ENCODE results near the gene RPE. TPM values are rescaled to one million over a fixed set of nuclear protein-coding genes. Genes with fewer than 3 reads are reported as not detected.

RPE gene
- total RNA-seq, 1 donor from 2014 or later: 38.1 TPM

DNA sequence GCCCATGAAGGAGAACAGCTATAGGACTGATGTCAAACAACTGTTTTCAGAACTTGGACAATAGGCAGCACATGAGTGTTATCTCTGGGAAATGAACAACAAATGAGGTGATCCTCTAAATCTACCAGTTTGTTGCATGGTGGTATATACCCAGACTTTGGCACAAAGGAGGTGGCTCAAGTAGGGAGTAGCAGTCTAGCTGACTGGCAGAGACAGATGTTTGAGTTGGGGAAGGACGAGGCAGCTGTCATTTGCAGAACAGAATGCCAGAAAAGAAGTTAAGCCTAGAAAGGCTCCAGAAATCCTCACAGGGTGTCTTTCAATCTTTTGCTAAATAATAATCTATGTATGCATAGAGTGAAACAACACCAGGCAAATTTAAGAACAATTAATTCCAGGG lies 47.4 kb downstream of the RPE start:
- no peak for DNase-seq
- Mint-ChIP-seq H3K27me3 (ENCODE audit: unreplicated experiment) (no peaks in the 10 kb centered on the region), H3K27ac (ENCODE audit: unreplicated experiment) (no peak overlapping the region), H3K4me1 (ENCODE audit: low read depth, unreplicated experiment) (peaks cover 7% of the 10 kb centered on the region), H3K4me3 (ENCODE audit: unreplicated experiment) (no peak overlapping the region), H3K36me3 (ENCODE audit: unreplicated experiment) (peaks cover 17% of the 10 kb centered on the region), H3K9me3 (ENCODE audit: unreplicated experiment) (peaks cover 6% of the 10 kb centered on the region)
- TF ChIP-seq, protein P1, sequence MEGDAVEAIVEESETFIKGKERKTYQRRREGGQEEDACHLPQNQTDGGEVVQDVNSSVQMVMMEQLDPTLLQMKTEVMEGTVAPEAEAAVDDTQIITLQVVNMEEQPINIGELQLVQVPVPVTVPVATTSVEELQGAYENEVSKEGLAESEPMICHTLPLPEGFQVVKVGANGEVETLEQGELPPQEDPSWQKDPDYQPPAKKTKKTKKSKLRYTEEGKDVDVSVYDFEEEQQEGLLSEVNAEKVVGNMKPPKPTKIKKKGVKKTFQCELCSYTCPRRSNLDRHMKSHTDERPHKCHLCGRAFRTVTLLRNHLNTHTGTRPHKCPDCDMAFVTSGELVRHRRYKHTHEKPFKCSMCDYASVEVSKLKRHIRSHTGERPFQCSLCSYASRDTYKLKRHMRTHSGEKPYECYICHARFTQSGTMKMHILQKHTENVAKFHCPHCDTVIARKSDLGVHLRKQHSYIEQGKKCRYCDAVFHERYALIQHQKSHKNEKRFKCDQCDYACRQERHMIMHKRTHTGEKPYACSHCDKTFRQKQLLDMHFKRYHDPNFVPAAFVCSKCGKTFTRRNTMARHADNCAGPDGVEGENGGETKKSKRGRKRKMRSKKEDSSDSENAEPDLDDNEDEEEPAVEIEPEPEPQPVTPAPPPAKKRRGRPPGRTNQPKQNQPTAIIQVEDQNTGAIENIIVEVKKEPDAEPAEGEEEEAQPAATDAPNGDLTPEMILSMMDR (IDR thresholded peaks at IDR 0.05; ENCODE audit: partially characterized antibody, unreplicated experiment): no peak

DNA sequence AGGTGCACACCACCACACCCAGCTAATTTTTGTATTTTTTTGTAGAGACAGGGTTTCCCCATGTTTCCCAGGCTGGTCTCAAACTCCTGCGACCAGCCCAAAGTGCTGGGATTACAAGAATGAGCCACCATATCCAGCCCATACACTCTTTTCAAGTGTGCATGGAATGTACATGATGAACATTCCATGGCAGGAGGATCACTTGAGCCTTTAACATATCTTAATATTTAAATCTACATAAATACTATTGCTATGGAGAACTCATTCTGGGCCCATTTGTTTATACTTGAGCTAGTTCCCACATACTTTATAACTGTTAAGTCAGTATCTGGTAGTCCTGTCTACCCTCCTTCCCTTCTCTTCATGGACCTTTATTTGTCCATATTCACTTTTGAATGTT lies 48.4 kb downstream of the RPE start:
- H3K4me1 Mint-ChIP-seq (ENCODE audit: low read depth, unreplicated experiment): peaks cover 7% of the 10 kb centered on the region
- no peak overlapping the region for H3K4me3 Mint-ChIP-seq (ENCODE audit: unreplicated experiment)
- peaks cover 9% of the 10 kb centered on the region for H3K9me3 Mint-ChIP-seq (ENCODE audit: unreplicated experiment)
- peaks cover 26% of the 10 kb centered on the region for H3K36me3 Mint-ChIP-seq (ENCODE audit: unreplicated experiment)
- TF ChIP-seq, protein P1 (IDR thresholded peaks at IDR 0.05; ENCODE audit: partially characterized antibody, unreplicated experiment): no peak
- no peaks in the 10 kb centered on the region for H3K27me3 Mint-ChIP-seq (ENCODE audit: unreplicated experiment)
- no peak for DNase-seq
- no peak overlapping the region for H3K27ac Mint-ChIP-seq (ENCODE audit: unreplicated experiment)

- Mint-ChIP-seq H3K36me3 (ENCODE audit: unreplicated experiment) (peaks cover 19% of the 10 kb centered on the region), H3K27ac (ENCODE audit: unreplicated experiment) (no peak overlapping the region), H3K9me3 (ENCODE audit: unreplicated experiment) (peaks cover 10% of the 10 kb centered on the region), H3K4me3 (ENCODE audit: unreplicated experiment) (no peak overlapping the region), H3K27me3 (ENCODE audit: unreplicated experiment) (no peaks in the 10 kb centered on the region), H3K4me1 (ENCODE audit: low read depth, unreplicated experiment) (peaks cover 5% of the 10 kb centered on the region)
- no peak for DNase-seq
- TF ChIP-seq, protein P1 (IDR thresholded peaks at IDR 0.05; ENCODE audit: partially characterized antibody, unreplicated experiment): no peak
Measured at GRCh38 chr2:210054696-210055095, 52.3 kb downstream of the RPE start.

- Mint-ChIP-seq H3K9me3 (ENCODE audit: unreplicated experiment) (peaks cover 10% of the 10 kb centered on the region), H3K27me3 (ENCODE audit: unreplicated experiment) (no peaks in the 10 kb centered on the region), H3K27ac (ENCODE audit: unreplicated experiment) (no peak overlapping the region), H3K4me1 (ENCODE audit: low read depth, unreplicated experiment) (no peaks in the 10 kb centered on the region), H3K36me3 (ENCODE audit: unreplicated experiment) (peaks cover 19% of the 10 kb centered on the region), H3K4me3 (ENCODE audit: unreplicated experiment) (no peak overlapping the region)
- TF ChIP-seq, protein P1 (IDR thresholded peaks at IDR 0.05; ENCODE audit: partially characterized antibody, unreplicated experiment): no peak
- DNase-seq: no peak
Measured at GRCh38 chr2:210055825-210056224, 53.4 kb downstream of the RPE start.

DNA sequence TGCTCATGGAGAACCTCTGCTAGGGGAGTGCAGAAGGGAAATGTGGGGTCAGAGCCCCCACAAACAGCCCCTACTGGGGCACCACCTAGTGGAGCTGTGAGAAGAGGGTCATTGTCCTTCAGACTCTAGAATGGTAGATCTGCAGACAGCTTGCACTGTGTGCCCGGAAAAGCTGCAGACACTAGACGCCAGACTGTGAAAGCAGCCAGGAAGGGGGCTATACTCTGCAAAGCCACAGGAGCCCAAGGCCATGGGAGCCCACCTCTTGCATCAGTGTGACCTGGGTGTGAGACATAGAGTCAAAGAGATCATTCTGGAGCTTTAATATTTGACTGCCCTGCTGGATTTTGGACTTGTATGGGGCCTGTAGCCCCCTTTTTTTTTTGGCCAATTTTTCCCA lies 60.9 kb downstream of the RPE start:
- H3K27me3 Mint-ChIP-seq (ENCODE audit: unreplicated experiment): no peaks in the 10 kb centered on the region
- no peaks in the 10 kb centered on the region for H3K36me3 Mint-ChIP-seq (ENCODE audit: unreplicated experiment)
- TF ChIP-seq, protein P1 (IDR thresholded peaks at IDR 0.05; ENCODE audit: partially characterized antibody, unreplicated experiment): no peak
- H3K4me3 Mint-ChIP-seq (ENCODE audit: unreplicated experiment): no peak overlapping the region
- peaks cover 2% of the 10 kb centered on the region for H3K9me3 Mint-ChIP-seq (ENCODE audit: unreplicated experiment)
- no peak overlapping the region for H3K27ac Mint-ChIP-seq (ENCODE audit: unreplicated experiment)
- DNase-seq: no peak
- no peaks in the 10 kb centered on the region for H3K4me1 Mint-ChIP-seq (ENCODE audit: low read depth, unreplicated experiment)

Other genes with a start within 250 kb of the RPE start
- 9.0 TPM for gene UNC80, start 230.8 kb upstream of the RPE start, total RNA-seq (ENCODE audit: unreplicated experiment)
- gene KANSL1L, start 168.8 kb downstream of the RPE start, total RNA-seq (ENCODE audit: unreplicated experiment): 26.4 TPM
- not detected for gene ACADL, start 222.8 kb downstream of the RPE start, total RNA-seq (ENCODE audit: unreplicated experiment)

All from glutamatergic neuron (in vitro differentiated cells).